MCF 10A (cell line): ENCODE results near the gene DNAI1. TPM values are rescaled to one million over a fixed set of nuclear protein-coding genes. Genes with fewer than 3 reads are reported as not detected.

ENCODE experiments used
- BruUV-seq: library from RNA; stranded (reverse); fragments of 400-500 nt; replicated peaks from 2 replicates; lab custom pipeline; 2021; lab: Mats Ljungman, UMichigan
- CTCF ChIA-PET: fragments of 300-600 bp; sonication (Branson Sonifier 250); formaldehyde crosslinking; extraction: SDS; loops from one replicate; lab custom pipeline; 2021; ENCODE audit warnings: antibody characterized with exemption, inconsistent platforms; lab: Yijun Ruan, JAX
- POLR2A ChIA-PET: fragments of 300-600, 350-650 bp; sonication (Branson Sonifier 250); formaldehyde crosslinking; extraction: SDS; loops from one replicate; lab custom pipeline; 2020; ENCODE audit warnings: antibody characterized with exemption, inconsistent platforms; lab: Yijun Ruan, JAX
- DNase-seq: peaks from one replicate; pipeline ENCODE4 v3.0.0-alpha.2; 2018; ENCODE audit not compliant: unreplicated experiment
- H3K27ac Mint-ChIP-seq: one replicate; pipeline ENCODE4 v1.8.0; 2022; ENCODE audit warnings: mild to moderate bottlenecking, low read depth, mixed read lengths; ENCODE audit not compliant: unreplicated experiment
- H3K27me3 Mint-ChIP-seq: one replicate; pipeline ENCODE4 v1.8.0; 2022; ENCODE audit warnings: mixed read lengths; ENCODE audit not compliant: insufficient read depth, unreplicated experiment
- H3K36me3 Mint-ChIP-seq: one replicate; pipeline ENCODE4 v1.8.0; 2022; ENCODE audit warnings: mild to moderate bottlenecking, moderate library complexity, mixed read lengths; ENCODE audit not compliant: insufficient read depth, unreplicated experiment
- H3K4me1 Mint-ChIP-seq: one replicate; pipeline ENCODE4 v1.8.0; 2022; ENCODE audit warnings: mixed read lengths; ENCODE audit not compliant: insufficient read depth, unreplicated experiment
- H3K4me3 Mint-ChIP-seq: one replicate; pipeline ENCODE4 v1.8.0; 2022; ENCODE audit warnings: mild to moderate bottlenecking, moderate library complexity, mixed read lengths; ENCODE audit not compliant: unreplicated experiment
- H3K9me3 Mint-ChIP-seq: one replicate; pipeline ENCODE4 v1.8.0; 2022; ENCODE audit warnings: mixed read lengths; ENCODE audit not compliant: unreplicated experiment
- CTCF ChIP-seq: fragments of 200-600 bp; IDR thresholded peaks from one replicate; pipeline ENCODE4 v1.8.0; 2022; ENCODE audit warnings: antibody characterized with exemption, mild to moderate bottlenecking; ENCODE audit not compliant: unreplicated experiment
- intact Hi-C: fragments of 100-400 bp; cut with micrococcal nuclease; formaldehyde crosslinking; loops from 2 replicates; pipeline ENCODE4 v1.14.1; 2022
- total RNA-seq: library from RNA; stranded (reverse); gene quantifications from 2 replicates; pipeline ENCODE4 v1.2.3, GENCODE V29; 2022

DNAI1 gene
- total RNA-seq, 1 experiment from 2014 or later, result not detected

GRCh38 chr9:34512131-34513078, 53.8 kb downstream of the DNAI1 start:
- TF ChIP-seq CTCF, result no peak
- Mint-ChIP-seq H3K27me3 (peaks cover 16% of the 10 kb centered on the region), H3K9me3 (no peaks in the 10 kb centered on the region), H3K4me3 (no peak overlapping the region), H3K27ac (no peak overlapping the region), H3K4me1 (no peaks in the 10 kb centered on the region), H3K36me3 (peaks cover 10% of the 10 kb centered on the region)
- no TSS peak for BruUV-seq
- ChIA-PET CTCF (interaction anchor here (0.8 to 1.4 kb wide), 2 partner anchors 16 to 108 kb away, joined by 3 to 4 read pairs; no protein-coding TSS in a partner anchor), POLR2A (interaction anchor here (0.5 kb wide), 1 partner anchor 119 kb away, joined by 3 read pairs; no protein-coding TSS in a partner anchor)
- DNase-seq, result no peak
- intact Hi-C loops, result no loop called here

DNA sequence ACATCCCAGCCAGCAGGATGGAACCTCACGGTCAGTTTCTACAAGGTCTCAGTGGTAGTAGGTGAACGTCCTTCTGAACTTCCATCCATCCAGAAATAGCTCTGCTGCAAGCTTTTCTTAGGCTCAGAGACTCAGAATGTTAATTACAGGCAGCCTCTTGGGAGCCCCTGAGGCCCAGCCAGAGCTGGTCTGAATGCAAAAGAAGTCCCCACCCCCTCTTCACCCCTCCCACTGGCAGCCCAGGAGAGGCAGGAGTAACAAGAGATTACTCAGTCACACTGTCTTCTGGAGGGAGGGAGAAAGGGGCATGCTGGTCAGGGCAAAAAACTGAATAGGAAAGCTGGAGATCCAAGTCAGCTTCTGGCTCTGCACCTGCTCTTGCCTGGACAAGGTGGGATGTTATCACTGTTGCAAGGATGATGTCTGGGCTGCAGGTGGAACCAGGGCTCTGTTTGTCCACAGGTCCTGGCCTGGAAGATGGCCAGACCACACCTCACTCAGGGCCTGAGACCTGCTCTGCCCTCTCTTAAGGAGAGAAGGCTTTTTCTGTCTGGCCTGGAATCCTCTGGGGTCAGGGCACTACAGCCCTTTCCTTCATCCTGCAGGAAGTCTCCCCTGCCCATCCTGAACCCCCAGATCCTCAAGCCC, 55.1 kb downstream of the DNAI1 start:
- H3K4me1 Mint-ChIP-seq, result no peaks in the 10 kb centered on the region
- no peak overlapping the region for H3K4me3 Mint-ChIP-seq
- intact Hi-C loops, result no loop called here
- ChIA-PET CTCF (interaction anchor here (0.6 to 1.4 kb wide), 7 partner anchors 10 to 134 kb away, joined by 3 to 5 read pairs (median 4); partner anchors contain the start of gene ENHO), POLR2A (interaction anchor here (0.6 kb wide), 1 partner anchor 55 kb away, joined by 3 read pairs; the partner anchor contains the start of genes DNAI1 and FAM219A)
- no peak for TF ChIP-seq CTCF
- no peaks in the 10 kb centered on the region for H3K9me3 Mint-ChIP-seq
- H3K36me3 Mint-ChIP-seq, result peaks cover 10% of the 10 kb centered on the region
- H3K27ac Mint-ChIP-seq, result no peak overlapping the region
- no peak for DNase-seq
- H3K27me3 Mint-ChIP-seq, result peaks cover 16% of the 10 kb centered on the region
- no TSS peak for BruUV-seq

DNA sequence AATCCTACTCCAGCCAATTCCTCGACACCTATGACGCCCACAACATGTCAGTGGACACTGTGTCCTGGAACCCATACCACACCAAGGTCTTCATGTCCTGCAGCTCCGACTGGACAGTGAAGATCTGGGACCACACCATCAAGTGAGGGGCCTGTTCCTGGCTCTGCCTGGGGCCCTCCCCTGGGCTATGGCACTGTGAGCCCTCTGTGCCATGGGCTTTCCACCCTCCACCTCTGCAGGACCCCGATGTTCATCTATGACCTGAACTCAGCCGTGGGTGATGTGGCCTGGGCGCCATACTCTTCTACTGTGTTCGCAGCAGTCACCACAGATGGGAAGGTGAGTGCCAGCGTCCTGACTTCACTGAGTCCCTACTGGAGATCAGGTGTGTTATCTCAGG, 55.8 kb downstream of the DNAI1 start:
- BruUV-seq, result no TSS peak
- H3K9me3 Mint-ChIP-seq, result no peaks in the 10 kb centered on the region
- peaks cover 9% of the 10 kb centered on the region for H3K36me3 Mint-ChIP-seq
- no peak overlapping the region for H3K4me3 Mint-ChIP-seq
- peaks cover 23% of the 10 kb centered on the region for H3K27me3 Mint-ChIP-seq
- H3K27ac Mint-ChIP-seq, result no peak overlapping the region
- intact Hi-C loops, result no loop called here
- no peak for TF ChIP-seq CTCF
- ChIA-PET CTCF (interaction anchor here (0.6 to 1.7 kb wide), 7 partner anchors 9 to 135 kb away, joined by 3 to 6 read pairs (median 4); partner anchors contain the start of gene ENHO), POLR2A (no interaction called here)
- H3K4me1 Mint-ChIP-seq, result no peaks in the 10 kb centered on the region
- no peak for DNase-seq

DNA sequence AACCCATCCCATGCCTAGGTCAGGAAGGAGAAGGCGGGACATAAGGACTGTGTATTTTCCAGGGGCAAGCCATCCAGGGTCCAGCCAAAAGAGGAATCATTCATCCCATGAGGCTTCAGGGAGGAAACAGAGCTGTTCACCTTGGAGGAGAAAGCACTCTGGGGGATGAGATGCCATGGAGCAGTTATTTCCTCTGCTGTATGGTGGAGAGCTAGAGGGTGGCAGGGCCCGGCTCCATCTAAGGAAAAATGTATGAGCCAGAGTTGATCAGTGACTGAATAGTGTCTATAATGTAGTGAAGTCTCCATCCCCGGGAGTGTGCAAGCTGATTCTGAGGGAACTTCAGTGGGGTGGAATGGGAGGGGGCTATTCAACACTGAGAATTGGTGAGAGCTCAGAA, 56.2 kb downstream of the DNAI1 start:
- H3K27ac Mint-ChIP-seq, result no peak overlapping the region
- no peak for TF ChIP-seq CTCF
- POLR2A ChIA-PET, result no interaction called here
- no TSS peak for BruUV-seq
- no peaks in the 10 kb centered on the region for H3K4me1 Mint-ChIP-seq
- H3K36me3 Mint-ChIP-seq, result peaks cover 6% of the 10 kb centered on the region
- CTCF ChIA-PET, result interaction anchor here (0.7 to 1.7 kb wide), 2 partner anchors 33 to 111 kb away, joined by 3 to 6 read pairs; no protein-coding TSS in a partner anchor
- DNase-seq, result no peak
- H3K27me3 Mint-ChIP-seq, result peaks cover 28% of the 10 kb centered on the region
- intact Hi-C loops, result no loop called here
- H3K9me3 Mint-ChIP-seq, result no peaks in the 10 kb centered on the region
- no peak overlapping the region for H3K4me3 Mint-ChIP-seq
